ENCODE measurements around the gene ENKD1.

Gene ENKD1

DNA sequence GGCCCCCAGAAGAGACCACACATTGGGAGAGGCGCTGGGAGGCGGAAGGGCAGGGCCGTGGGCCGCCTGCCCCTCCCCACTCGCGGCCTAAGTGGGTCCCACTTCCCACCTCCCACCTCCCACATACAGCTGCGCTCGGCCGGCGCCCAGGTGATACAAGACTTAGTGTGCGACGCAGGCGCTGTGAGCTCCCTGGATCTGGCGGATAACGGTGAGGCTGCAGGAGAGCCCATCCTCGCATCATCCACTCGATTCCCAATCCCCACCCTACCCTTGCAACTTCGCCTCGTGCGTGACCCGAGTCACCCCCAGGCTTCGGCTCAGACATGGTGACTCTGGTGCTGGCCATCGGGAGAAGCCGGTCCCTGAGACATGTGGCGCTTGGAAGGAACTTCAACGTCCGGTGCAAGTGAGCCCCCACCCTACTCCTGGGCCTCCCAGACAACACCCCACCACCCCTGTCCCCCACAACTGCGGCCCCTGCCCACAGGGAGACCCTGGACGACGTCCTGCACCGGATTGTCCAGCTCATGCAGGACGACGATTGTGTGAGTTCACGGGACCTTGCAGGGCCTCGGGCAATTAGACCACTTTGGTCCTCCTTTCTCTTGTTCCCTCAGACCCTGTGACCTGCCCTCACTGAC lies 17.7 kb downstream of the ENKD1 start:
- no peak for DNase-seq

DNA sequence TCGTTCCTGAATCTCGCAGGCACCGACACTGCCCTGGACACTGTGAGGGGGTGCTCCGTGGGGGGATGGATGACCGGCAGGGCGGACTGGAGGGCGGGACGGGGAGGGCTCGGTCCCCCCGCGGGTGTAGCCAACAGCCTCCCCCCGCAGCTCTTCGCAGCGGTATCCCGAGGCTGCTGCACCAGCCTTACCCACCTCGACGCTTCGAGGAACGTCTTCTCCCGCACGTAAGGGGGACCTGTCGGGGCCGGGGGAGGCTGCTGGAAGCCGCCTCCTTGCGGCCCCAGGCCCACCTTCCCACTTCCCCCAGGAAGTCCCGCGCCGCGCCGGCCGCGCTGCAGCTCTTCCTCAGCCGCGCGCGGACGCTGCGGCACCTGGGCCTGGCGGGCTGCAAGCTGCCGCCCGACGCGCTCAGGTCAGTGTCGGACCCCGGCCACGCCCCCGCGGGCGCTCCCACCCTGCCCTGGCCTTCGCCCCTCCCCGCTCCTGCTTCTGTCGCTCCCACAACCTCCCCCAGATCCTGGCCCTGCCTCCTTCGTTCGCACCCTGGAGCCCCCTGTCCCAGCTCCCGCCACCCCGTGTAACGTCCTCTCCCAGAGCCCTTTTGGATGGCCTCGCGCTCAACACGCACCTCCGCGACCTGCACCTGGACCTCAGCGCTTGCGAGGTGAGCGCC lies 18.3 kb downstream of the ENKD1 start:
- DNase-seq: no peak

DNA sequence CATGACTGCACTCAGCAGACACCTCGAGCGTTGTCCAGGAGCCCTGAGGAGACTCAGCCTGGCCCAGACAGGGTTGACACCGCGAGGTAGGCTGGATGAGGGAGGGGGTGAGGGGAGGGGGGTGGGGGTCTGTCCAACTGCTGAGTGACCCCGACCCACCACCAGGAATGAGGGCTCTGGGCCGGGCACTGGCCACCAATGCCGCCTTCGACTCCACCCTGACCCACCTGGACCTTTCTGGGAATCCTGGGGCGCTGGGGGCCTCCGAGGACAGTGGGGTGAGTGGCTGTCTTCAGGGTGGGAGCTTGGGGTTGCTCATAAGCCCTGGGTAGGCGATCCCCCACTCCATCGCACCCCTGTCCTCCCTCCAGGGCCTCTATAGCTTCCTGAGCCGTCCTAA lies 18.9 kb downstream of the ENKD1 start:
- no peak for DNase-seq

DNA sequence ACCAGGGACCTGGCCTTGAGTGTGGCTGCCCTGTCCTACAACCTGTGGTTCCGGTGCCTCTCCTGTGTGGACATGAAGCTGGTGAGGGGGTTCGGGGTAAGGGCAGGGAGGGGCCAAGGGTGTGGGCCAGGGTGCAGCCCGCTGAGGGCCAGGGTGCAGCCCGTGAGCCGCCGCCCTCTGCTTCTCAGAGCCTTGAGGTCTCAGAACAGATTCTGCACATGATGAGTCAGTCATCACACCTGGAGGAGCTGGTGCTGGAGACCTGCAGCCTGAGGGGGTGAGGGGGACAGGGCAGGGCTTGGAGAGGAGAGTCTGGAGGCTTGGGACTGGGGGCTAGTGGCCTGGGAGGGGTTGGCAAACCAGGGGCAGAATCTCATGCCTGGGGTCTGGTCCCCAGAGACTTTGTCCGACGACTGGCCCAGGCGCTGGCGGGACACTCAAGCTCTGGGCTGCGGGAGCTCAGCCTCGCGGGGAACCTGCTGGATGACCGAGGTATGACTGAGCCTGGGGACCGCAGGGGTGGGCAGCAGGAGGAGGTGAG lies 19.4 kb downstream of the ENKD1 start:
- no peak for DNase-seq

DNA sequence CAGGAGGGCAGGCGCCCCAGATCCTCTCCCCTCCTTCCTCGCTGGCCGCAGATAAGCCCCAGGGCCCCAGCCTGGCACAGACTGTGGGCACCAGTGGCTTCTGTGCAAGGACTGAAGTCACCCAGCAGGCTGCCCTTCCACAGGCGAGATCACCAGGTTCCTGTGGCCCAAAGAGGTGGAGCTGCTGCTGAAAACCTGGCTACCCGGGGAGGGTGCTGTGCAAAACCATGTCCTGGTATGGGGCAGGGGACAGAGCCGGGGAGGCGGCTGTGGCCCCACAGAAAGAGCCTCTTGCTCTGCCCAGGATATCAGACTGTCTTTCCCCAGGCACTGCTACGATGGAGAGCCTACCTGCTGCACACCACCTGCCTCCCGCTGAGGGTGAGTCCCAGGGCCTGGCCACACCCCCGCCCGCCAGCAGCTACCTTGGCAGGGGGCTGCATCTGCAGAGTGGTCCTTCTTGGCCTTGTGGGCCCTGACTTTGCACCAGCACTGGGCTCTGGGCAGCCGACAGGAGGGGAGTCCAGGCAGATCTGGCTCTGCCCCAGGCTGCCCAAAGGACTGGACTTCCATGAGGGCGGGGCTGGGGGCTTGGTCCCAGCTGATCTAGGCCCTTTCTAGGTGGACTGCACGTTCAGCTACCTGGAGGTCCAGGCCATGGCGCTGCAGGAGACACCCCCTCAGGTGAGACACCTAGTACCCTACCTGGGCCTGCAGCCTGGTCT lies 21.0 kb downstream of the ENKD1 start:
- no peak for DNase-seq

DNA sequence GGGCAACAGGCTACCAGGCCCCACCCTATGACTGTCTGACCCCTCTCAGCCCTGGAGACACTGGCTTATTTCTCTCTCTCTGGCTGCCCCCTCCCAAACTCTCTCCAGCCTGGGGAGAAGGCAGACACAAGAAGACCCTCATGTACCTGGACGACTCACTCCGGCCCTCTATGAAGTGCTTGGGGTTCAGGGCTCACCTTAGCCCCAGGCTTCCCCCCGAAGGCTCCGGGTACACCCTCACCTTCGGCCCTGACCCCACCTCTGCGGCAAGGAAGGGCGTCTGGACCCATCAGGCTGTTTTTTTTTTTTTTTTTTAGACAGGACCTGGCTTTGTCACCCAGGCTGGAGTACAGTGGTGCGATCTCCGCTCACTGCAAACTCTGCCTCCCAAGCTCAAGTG lies 22.5 kb downstream of the ENKD1 start:
- DNase-seq: no peak

DNA sequence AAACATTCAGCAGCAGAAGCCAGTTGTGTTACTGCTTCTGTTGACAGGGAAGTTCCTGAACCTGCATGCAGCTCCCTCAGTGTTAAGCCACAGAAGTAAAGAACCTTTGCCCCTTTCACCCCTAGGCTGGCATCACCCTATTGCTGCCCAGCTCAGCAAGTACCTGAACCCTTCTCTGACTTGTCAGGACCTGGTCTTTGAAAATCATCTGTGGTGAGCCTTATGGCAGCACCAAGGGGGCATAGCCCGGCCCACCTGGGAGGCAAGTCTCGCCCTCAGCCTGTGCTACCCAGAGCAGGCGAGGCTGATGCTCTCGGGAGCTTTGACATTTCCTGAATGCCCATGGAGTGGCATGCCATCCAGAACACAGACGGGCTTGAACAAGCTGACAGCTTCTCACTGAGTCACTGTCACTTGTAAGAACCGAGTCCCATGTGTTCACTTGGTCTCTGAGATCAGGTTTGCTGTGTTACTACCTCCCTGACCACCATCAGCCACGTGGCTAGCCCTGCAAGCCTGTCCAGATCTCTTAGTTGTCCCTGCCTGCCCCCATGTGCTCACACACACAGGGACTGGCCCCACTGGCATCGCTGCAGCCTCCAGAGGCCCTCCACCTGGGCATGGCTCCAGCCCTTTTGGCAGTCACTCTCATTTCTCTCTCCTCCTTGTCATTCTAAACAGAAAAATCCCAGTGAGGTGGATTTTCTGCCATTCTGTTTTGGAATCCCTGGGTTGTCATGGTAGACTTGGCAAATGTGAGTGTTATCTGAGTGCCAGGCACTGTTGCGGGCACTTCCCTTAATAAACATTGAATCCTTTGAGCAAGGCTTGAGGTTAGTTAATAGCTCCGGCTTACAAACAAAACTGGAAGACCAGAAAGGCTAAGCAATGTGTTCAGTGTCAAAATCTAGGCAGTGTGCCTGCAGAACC lies 24.5 kb downstream of the ENKD1 start:
- no peak for DNase-seq

DNA sequence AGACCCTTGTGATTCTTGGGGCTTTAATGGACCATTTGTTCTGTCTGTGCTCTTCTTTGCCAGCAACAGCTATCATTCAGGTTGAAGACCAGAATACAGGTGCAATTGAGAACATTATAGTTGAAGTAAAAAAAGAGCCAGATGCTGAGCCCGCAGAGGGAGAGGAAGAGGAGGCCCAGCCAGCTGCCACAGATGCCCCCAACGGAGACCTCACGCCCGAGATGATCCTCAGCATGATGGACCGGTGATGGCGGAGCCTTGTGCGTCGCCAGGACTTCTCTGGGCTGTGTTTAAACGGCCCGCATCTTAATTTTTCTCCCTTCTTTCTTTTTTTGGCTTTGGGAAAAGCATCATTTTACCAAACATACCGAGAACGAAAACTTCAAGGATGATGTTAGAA lies 28.9 kb downstream of the ENKD1 start:
- no peak for DNase-seq

DNA sequence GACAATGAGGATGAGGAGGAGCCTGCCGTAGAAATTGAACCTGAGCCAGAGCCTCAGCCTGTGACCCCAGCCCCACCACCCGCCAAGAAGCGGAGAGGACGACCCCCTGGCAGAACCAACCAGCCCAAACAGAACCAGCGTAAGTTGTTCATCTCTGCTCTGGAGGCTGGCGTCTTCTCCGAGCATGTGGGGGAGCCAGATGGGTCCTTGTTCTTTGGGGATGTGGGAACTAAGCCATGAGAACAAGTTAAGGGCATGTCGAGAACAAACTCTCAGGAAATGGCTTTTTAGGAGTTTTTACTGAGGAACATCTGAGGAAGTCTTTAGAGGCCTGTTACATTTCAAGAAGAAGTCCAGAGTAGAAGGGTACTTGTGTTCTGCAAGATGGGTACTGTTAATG lies 29.8 kb downstream of the ENKD1 start:
- no peak for DNase-seq

DNA sequence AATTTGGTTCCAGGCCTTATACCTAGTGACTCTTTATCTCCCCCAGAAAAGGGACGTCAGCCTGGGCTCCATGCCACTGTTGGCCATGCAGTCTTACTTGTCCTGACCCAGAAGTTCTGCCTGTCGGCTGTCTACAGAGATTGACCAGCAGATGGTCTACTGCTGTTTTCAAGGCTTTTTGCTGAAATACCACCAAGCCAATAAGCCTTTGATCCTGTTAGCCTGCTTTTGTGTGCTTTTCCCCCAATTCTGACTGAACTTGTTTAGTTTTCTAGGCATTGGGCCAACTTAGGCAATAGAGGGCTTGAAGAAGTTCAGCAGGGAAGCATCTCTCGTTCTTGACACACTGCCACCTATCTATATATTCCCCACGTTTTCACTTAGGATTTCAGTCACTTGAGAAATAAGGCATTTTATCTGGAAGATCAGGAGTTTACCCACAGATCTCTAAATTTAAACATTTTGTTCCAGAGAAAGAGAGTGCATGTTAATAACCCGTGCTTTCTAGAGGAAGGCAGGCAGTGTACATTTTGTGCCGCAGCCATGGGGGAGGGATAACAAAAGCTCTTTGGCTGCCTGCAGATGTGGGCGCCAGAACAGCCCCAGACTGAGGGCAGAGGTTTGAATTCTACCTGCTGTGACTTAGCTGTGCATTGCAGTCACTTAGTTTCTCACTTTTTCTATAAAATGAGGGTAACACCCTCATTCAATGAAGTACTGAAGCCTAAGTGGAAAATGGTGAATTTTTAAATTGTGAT lies 34.0 kb downstream of the ENKD1 start:
- no peak for DNase-seq

DNA sequence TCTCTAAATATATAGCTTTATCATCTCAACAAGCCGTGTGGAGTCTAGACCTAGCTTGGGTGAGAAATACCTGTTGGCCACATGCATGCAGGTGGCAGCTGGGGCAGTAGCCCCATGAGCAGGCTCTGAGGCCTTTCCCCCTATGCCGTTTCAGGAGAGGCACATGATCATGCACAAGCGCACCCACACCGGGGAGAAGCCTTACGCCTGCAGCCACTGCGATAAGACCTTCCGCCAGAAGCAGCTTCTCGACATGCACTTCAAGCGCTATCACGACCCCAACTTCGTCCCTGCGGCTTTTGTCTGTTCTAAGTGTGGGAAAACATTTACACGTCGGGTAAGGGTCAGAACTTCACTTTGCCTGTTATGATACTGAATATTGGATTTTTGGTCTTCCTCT lies 38.3 kb downstream of the ENKD1 start:
- DNase-seq: no peak

DNA sequence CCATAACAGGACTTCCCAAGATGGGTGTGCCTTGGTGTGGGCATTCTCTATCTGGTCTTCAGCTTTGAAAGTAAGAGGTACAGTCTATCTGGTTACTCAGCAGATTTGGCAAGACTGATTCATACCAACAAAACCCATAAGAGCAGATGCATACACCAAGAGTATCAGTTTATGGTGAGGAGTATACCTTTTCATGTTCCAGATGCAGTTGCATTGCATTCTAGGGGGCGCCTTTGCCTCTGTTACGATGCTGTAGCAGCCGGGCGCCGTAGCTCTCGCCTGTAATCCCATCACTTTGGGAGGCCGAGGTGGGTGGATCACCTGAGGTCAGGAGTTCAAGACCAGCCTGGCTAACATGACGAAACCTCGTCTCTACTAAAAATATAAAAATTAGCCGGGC lies 52.7 kb downstream of the ENKD1 start:
- no peak for DNase-seq

Data from SIG-M5 (cell line).